Body of pancreas (tissue), 4 donors: Measurements from ENCODE around the gene TPCN2. TPM values are rescaled to one million over a fixed set of nuclear protein-coding genes. Genes with fewer than 3 reads are reported as not detected.
"Not testable (repeated sequence)": the region's sequence is repeated elsewhere in the genome, so short reads cannot be mapped to it uniquely, and the experiment has no call there.

ENCODE experiments used
- ATAC-seq: fragments of 150-250 bp; one replicate; pipeline ENCODE4 v1.9.1; 2016
- DNase-seq, 4 donors: peaks; one replicate each; pipeline ENCODE4 v3.0.0-alpha.2; 2019
- H3K27ac ChIP-seq, 4 donors: fragments of 200-600 bp; sonication (generic); 1 replicate in 3 of 4; 2 replicates in 1 of 4; pipeline versions ENCODE4 v1.5.1 to v1.6.1; 2016 to 2019; ENCODE audit warnings: mild to moderate bottlenecking in 1 of 4, mixed read lengths in 1 of 4, moderate library complexity in 1 of 4
- H3K27me3 ChIP-seq, 2 donors: fragments of 200-600 bp; sonication (generic); one replicate each; pipeline ENCODE4 v1.6.0; 2016; ENCODE audit warnings: mild to moderate bottlenecking in 1 of 2
- H3K36me3 ChIP-seq, 2 donors: fragments of 200-600 bp; sonication (generic); replicated peaks in 1 of 2; 2 replicates each; pipeline ENCODE4 v1.5.1; 2016; ENCODE audit warnings: low read depth in 2 of 2; ENCODE audit not compliant: insufficient read depth in 1 of 2
- H3K4me1 ChIP-seq: fragments of 200-600 bp; sonication (generic); one replicate; pipeline ENCODE4 v1.6.0; 2016
- H3K4me3 ChIP-seq, 2 donors: fragments of 200-600 bp; sonication (generic); 1 replicate in 1 of 2; 2 replicates in 1 of 2; pipeline ENCODE4 v1.5.1; 2016 to 2019
- H3K9me3 ChIP-seq, 3 donors: fragments of 200-600 bp; sonication (generic); 1 replicate in 2 of 3; 2 replicates in 1 of 3; pipeline ENCODE4 v1.5.1; 2016
- CTCF ChIP-seq, 7 experiments: fragments of 450-650 bp in 4 of 7; fragments of 200-600 bp in 3 of 7; sonication (generic) in 3 of 7; IDR thresholded peaks; one replicate each; pipeline ENCODE4 v1.5.1; 2016 to 2019; ENCODE audit warnings: antibody characterized with exemption in 7 of 7
- POLR2A ChIP-seq, 3 donors: fragments of 450-650 bp; IDR thresholded peaks; one replicate each; pipeline ENCODE4 v1.6.1; 2016; ENCODE audit warnings: antibody characterized with exemption in 3 of 3, mild to moderate bottlenecking in 2 of 3
- whole genome bisulfite sequencing, 2 donors: methylation state at CpG; one replicate each; pipeline ENCODE4 v1.1.5; 2017; 5-methylcytosine and 5-hydroxymethylcytosine counted together
- intact Hi-C: fragments of 100-400 bp; cut with DNase I; formaldehyde crosslinking; loops from one replicate; pipeline ENCODE4 v1.15.1; 2023
- total RNA-seq, 2 donors: library from RNA; depleted of rRNA; stranded (reverse); fragments of >200 nt; gene quantifications; one replicate each; pipeline ENCODE4 v1.1.0, GENCODE V29; 2016

TPCN2 gene
- total RNA-seq, 2 donors from 2014 or later: 10.9 to 18.9 TPM

DNA sequence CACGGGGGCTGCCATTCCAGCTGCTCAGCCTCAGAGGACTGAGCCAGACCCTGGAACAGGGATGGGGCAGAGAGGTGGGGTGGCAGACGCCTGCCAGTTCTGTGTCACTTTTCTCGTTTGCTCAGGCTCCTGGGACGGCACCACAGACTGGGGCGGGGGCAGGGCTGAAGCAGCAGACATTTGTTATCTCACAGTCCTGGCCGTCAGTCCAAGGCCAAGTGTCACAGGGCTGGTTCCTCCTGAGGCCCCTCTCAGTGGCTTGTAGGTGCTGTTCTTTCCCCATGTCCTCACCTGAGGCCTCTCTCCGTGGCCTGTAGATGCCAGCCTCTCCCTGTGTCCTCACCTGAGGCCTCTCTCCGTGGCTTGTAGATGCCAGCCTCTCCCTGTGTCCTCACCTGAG is 24.7 kb downstream of the TPCN2 start:
- peaks cover 10% of the 10 kb centered on the region for H3K4me1 ChIP-seq
- peak in 1 of 4 donors; percentile 51 for DNase-seq
- H3K27me3 ChIP-seq: no peaks in the 10 kb centered on the region
- peak; percentile 7 for ATAC-seq
- TF ChIP-seq CTCF (IDR thresholded peaks at IDR 0.05): no peak
- no peak for TF ChIP-seq POLR2A (IDR thresholded peaks at IDR 0.05)
- no peak overlapping the region for H3K4me3 ChIP-seq
- no peaks in the 10 kb centered on the region for H3K9me3 ChIP-seq
- no peak overlapping the region for H3K27ac ChIP-seq
- H3K36me3 ChIP-seq: no peaks in the 10 kb centered on the region
- 43 to 58% methylated on average over 2 to 8 of the region's 8 CpGs for WGBS, 2 donors
- intact Hi-C loops: no loop called here

DNA sequence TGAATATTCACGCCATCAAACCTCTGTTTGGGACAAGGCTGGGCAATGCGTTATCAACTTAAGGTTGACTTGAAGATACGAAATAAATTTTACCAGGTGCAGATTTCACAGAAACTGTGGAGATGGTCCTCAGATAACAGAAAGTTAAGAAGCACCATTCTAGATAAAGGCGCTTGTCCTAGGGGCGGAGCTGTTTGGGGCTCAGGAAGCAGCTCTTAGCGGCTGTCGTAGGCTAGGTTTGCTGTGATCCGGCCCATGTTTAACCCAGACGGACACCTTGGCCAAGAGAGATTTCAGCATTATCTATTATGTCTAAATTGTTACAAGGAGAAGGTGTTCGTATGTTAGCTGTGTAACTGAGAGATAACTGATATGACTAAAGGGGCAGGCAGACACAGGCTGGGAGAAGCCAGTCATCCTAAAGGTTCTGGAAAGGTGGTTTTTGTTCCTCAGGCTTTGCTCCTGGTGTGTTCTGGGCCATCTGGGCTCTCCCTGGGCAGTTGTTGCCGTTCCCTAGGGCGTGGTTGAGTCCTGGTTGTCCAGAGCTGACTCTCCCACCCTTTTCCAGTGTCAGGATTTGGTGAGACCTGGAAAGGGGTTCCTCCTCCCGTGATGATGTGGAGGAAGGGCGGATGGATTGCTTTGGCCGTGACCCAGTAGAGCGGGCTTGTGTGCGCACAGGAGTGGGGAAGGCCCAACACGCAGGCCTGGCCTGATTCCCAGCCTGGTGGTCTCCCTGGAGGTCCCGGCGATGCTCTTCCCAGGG is 25.8 kb downstream of the TPCN2 start:
- DNase-seq (no peak), ATAC-seq (no peak)
- Histone ChIP-seq H3K27me3 (no peaks in the 10 kb centered on the region), H3K36me3 (peaks cover 0 to 3% of the 10 kb centered on the region in 2 donors), H3K9me3 (no peaks in the 10 kb centered on the region), H3K4me1 (peaks cover 10% of the 10 kb centered on the region), H3K27ac (no peak overlapping the region), H3K4me3 (no peak overlapping the region)
- TF ChIP-seq POLR2A (IDR thresholded peaks at IDR 0.05) (no peak), CTCF (IDR thresholded peaks at IDR 0.05) (no peak)
- intact Hi-C loops: no loop called here
- 79 to 82% methylated on average over 17 to 20 of the region's 20 CpGs for WGBS, 2 donors

GRCh38 chr11:69075421-69076128 is 26.8 kb downstream of the TPCN2 start:
- ATAC-seq: peak; percentile 60
- intact Hi-C loops: no loop called here
- TF ChIP-seq POLR2A (IDR thresholded peaks at IDR 0.05): no peak
- no peak for TF ChIP-seq CTCF (IDR thresholded peaks at IDR 0.05)
- Histone ChIP-seq H3K27ac (no peak overlapping the region), H3K9me3 (no peaks in the 10 kb centered on the region), H3K4me3 (no peak overlapping the region), H3K27me3 (no peaks in the 10 kb centered on the region), H3K4me1 (peaks cover 10% of the 10 kb centered on the region), H3K36me3 (peaks cover 0 to 3% of the 10 kb centered on the region in 2 donors)
- 79 to 89% methylated on average over 12 to 18 of the region's 18 CpGs for WGBS, 2 donors
- DNase-seq: peak; percentile 35 to 62 (median 52)

- Histone ChIP-seq H3K36me3 (peaks cover 0 to 3% of the 10 kb centered on the region in 2 donors), H3K27me3 (no peaks in the 10 kb centered on the region), H3K27ac (no peak overlapping the region), H3K4me3 (no peak overlapping the region), H3K4me1 (peaks cover 10% of the 10 kb centered on the region), H3K9me3 (no peaks in the 10 kb centered on the region)
- WGBS, 2 donors: 74 to 82% methylated on average over 12 to 15 of the region's 20 CpGs
- no peak for TF ChIP-seq POLR2A (IDR thresholded peaks at IDR 0.05)
- no peak for TF ChIP-seq CTCF (IDR thresholded peaks at IDR 0.05)
- no peak for DNase-seq
- intact Hi-C loops: no loop called here
- ATAC-seq: no peak
Measured at GRCh38 chr11:69076129-69076791, 27.5 kb downstream of the TPCN2 start.

- H3K27ac ChIP-seq, H3K36me3 ChIP-seq, intact Hi-C loops: not testable (repeated sequence)
Measured at GRCh38 chr11:69076977-69077376, 28.2 kb downstream of the TPCN2 start.

More at GRCh38 chr11:69076977-69077376, 28.2 kb downstream of the TPCN2 start:
- H3K4me3 ChIP-seq, DNase-seq, H3K27me3 ChIP-seq, H3K4me1 ChIP-seq, ATAC-seq, H3K9me3 ChIP-seq: not testable (repeated sequence)
- WGBS, 2 donors: 58 to 68% methylated on average over 5 to 6 of the region's 6 CpGs
